Stimulated activated CD4-positive, alpha-beta T cell treated with anti-CD3 and anti-CD28 coated beads, Interleukin-4, amount 100 ng/mL, for 4 hours (primary cell): Measurements from ENCODE around the gene ACOT9.
"Not testable (repeated sequence)": the region's sequence is repeated elsewhere in the genome, so short reads cannot be mapped to it uniquely, and the experiment has no call there.

Experiments
- DNase-seq, 2 experiments: peaks; one replicate each; pipeline ENCODE4 v3.0.0-alpha.2; 2020

The ACOT9 gene

DNA sequence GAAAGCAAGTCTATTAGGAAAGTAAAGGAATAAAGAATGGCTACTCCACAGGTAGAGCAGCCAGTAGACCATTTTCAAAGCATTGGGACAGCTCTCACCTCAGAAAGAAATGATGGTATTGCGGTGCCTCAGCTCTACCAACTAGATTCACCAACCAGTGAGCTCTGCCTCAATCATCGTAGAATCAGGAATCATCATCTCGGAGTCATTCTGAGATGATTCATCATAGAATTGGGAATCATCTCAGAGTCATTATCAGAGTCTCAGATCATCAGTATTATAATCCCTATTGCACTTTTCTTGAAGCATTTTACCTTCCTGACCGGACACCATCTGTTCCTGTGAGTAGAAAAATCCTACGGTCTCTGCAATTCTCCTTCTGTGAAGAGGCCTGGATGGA lies 22.4 kb upstream of the ACOT9 start:
- no peak for DNase-seq

DNA sequence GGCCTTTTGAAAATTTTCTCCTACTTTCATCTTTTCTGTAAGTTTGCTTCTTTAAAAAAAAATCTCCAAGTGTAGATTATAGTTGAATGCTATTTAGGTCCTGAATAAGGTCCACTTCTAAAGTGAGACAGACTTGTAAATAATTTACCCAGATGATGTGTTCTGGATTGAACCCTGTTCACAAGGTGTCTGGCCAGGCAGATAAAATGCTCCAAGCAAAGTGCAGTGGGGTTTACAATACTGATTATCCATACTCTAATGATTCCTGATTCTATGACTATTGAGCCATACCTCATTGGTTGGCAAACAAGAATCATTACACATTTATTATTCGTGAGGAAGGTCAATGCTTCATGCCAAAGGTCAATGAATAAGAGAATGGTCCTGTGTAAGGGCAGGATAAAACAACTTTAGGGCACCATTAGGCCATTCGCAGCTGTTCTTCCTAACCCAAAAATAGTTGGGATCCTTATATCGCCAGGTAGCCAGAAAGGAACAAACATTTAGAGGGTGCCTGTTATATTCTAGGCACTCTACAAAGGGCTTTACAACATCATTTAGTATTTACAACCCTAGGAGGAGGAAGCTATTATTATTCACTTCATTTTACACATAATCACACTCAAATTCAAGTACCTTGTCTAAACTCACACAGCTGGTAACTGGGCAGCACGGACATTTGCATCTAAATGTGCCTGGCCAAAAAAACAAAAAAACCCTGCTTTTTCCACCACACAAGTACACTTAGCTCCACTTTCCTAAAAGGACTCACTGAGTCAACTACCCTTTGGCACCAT lies 21.3 kb upstream of the ACOT9 start:
- DNase-seq, result no peak

DNA sequence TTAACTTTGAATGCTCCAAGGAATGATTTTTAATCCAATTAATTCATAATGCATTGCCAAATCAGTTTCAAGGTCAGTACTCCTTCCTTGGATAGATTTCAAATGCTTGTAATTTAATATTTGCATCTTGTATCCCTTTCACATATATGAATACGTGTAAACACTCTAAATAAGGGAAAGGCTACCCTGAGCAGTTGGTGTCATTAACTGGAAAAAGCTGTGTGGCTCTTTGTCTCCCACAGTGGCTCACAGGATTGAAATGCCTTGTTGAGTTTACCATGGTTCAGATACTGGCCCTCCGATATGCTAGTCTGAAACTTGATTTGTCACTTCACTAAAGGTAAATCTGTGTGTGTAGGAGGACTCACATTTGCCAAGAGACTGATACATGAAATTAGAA lies 16.7 kb upstream of the ACOT9 start:
- no peak for DNase-seq

DNA sequence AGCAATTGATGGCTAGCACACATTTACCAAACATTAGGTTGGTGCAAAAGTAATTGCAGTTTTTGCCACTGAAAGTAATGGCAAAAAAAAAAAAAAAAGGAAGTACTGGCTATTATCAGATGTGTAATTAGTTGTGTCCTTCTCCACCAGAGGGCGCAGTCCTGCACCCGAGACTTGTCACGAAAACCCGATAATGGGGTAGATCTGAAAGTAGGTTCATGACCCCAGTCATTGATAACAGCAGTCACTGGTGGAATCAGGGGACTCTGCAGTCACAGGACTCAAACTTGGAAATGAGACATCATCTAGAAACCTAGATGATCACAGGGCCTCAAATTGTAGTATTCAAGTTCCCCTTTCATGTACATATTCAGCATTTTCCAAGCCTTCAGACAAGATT lies 13.1 kb upstream of the ACOT9 start:
- peak; percentile 21 to 66 for DNase-seq

DNA sequence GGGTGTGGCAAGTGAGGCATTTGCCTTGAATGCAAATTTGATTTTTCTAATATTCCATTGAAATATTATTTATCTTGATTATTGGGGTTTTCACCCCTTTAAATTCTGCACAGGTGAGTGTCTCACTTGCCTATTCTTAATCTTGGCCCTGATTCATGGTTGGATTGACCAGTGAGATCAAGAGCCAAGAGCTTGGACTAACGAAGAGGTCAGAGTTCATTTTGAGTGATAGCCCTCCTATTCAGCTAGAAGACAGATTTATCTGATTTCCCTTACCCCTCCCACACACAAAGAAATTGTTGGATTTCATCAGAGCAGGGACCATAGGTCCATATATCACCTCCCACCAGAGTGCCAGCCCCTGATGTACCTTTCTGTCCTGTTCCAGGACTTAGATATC lies 11.6 kb upstream of the ACOT9 start:
- DNase-seq, result no peak

DNA sequence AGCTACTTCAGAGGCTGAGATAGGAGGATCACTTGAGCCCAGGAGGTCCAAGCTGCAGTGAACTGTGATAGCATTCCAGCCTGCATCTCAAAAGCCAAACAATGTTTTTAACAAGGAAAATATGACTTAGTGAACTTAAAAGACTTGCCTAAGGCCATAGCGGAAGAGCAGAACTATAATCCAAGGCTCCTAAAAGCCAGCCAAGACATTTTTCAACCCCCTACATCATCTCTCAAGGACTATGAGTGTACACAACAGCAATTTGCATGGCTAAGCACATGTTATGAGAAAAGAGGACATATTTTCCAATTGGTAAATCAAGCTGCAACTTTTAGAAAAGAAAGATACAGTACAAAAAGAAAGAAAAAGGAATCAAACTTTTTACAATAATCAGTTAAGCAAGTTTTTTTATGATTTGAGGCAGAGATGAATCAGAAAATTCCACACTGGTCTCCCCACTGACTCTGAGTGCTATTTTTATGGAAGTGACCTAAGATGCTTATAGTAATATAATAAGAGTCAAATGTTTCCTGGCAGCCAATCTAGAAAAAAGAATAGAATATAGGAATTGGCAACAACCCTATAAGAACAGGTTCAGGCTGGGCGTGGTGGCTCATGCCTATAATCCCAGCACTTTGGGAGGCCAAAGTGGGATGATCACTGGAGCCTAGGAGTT lies 9.8 kb upstream of the ACOT9 start:
- DNase-seq, result no peak

DNA sequence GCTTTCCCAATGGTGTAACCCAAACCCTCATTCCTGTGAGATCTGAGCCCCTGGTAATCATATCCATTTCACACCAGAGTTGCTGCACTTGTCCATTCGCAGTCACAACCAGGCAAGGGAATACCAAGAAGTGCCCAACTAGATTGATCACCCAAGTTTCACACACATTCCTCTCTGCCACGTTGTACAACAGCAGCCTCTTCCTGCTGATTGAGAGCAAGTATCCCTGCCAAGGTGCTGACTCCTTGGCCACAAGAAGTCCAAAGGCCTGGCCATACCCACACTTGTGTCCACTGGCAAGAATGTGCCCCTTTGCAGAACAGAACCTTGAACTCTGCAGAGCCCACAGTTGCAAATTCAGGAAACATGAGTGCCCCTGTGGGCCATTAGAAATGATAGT lies 6.5 kb upstream of the ACOT9 start:
- no peak for DNase-seq

DNA sequence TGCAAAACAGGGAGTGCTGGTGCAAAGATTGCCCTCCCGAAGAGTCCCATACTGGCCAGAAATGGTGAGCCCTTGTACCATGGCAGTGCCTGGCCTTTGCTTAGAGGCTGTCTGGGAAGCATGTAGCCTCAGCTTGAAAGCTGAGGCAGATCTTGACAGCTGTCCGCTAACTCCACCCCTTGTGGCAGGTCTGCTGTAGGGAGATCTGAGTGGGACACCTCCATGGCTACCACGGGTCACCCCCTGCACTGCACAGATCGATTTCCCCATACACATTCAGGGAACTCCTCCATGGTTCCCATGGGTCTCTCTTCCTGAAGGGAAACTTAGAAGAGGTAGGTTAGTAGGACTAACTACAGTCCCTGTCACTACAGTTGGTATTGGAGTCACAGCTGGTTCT lies 6.1 kb upstream of the ACOT9 start:
- DNase-seq, result no peak

DNA sequence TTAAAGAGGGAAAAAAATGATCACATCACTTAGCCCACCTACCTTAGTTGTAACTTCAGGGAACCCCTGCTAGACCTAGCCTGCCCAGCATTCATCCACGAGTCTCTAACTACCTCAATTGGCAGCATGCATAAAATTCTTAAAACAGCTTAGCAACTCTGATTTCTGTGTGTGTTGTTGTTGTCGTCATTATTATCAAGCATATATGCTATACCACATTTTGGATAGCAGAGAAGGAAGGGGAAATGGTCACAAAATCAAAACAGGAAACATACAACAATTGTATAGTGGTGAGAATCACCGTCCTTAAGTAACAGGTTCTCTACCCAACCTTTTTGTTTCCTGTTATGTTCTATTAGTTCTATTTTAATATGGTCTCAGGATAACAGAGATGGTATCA lies 2.7 kb upstream of the ACOT9 start:
- no peak for DNase-seq

DNA sequence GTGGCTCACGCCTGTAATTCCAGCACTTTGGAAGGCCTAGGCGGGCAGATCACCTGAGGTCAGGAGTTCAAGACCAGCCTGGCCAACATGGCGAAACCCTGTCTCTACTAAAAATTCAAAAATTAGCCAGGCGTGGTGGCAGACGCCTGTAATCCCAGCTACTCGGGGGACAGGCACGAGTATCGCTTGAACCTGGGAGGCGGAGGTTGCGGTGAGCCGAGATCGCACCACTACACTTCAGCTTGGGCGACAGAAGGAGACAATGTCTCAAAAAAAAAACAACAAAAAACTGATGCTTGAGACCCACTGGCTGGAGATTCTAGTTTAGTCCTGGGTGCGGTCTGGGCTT lies 521 bp upstream of the ACOT9 start:
- DNase-seq, result not testable (repeated sequence)

DNA sequence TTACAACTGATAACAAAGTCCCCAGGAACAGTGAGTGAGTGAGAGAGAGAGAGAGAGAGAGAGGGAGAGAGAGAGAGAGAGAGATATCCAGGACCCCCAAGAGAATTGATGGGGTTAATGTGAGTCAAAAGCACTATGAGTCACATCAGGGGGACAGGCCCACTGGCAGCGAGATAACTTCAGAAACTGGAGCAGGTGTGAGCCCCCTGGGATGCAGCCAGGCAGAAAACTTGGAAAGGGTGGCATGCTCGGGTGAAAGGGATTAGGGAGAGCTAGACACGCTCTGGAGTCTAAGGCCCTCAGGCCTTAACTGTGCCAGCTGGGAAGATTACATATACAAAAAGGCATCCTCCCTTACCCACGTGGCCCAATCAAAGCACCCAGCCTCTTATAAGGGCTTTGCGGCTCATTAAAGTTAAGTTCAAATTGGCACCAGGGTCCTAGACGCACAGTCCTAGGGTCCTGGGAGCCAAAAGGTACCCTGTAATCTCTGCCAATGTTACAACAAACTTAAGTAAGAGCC lies 841 bp downstream of the ACOT9 start:
- no peak for DNase-seq

DNA sequence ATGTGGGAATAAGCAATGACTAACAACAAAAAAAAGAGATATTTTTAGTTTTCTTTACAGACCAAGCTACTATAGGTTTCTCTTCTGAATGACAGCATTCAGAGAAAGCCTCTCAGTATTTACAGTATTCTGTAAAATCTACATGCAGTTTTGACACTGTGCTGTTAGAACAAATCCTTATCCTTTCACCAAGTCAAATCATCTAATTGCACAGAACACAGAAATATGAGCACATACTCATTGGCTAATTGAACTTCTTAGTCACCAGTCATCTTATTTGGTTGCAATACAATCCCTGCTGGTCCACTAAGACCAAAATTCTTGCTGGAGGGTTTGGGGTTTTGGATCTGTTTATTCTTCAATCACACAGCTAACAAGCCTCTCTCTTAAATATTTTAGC lies 5.7 kb downstream of the ACOT9 start:
- no peak for DNase-seq

DNA sequence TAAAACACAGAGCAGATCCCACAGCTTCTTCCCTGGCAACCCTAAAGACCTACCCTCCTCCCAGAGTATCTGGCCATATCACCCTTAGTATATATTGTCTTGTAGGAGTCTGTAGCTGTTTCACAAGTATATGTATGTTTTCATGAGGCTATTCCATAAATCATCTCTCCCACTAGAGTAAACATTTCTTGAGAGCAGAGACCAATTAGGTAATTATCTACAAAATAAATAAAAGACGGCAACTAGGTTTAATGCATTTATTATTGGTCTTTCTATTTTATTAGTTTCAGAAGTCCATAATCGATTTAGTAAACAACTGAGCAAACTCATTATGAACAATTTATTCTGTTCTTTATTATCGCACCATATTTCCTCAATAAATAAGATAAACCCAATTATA lies 7.0 kb downstream of the ACOT9 start:
- no peak for DNase-seq

DNA sequence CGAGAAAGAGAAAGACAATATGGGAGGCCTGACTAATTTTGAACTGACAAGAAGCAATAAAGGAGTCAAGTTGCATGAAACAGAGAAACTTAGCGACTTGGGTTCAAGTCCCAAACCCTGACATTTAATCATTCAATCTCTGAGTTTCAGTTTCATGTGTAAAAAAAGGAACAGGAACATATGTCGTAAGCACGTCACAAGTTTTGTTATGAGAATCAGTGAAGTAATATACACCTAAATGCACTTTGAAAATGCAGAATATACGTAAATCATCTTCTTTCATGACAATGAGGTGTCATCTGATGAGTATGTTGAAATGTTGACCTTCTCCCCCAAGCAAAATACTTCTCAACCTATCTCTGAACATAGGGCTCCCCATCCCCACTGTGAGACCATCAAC lies 10.4 kb downstream of the ACOT9 start:
- DNase-seq, result no peak

DNA sequence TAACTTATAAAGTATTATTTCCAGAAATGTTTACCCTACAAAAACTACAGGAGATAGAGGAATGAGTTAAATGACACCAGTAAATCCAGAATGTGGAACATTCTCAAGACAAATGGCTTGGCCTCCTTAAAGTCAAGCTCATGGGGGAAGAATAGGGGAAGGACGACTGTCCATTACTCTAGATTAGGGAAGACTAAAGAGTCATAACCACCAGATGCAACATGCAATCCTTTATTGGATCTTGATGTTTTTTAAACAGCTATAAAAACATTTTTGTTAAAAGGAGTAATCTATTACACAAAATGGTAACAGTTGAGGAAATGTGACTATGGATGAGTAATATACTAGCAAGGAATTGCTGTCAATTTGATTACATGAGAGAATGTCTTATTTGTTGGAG lies 11.1 kb downstream of the ACOT9 start:
- DNase-seq, result no peak

DNA sequence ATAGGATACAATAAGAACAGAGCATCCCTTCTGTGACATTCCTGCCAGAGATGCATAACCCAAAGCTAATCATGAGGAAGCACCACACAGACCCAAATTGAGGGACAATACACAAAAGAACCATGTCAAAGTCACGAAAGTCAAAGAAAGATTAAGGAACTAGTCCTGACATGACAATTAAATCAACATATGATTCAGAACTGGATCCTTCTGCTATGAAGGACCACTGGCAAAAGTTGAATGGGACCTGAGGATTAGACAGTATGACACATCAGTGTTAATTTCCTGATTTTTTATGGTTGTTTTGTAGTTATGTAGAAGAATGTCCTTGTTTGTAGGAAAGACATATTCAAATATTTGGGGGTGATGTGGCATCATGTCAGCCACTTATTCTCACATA lies 13.9 kb downstream of the ACOT9 start:
- no peak for DNase-seq

DNA sequence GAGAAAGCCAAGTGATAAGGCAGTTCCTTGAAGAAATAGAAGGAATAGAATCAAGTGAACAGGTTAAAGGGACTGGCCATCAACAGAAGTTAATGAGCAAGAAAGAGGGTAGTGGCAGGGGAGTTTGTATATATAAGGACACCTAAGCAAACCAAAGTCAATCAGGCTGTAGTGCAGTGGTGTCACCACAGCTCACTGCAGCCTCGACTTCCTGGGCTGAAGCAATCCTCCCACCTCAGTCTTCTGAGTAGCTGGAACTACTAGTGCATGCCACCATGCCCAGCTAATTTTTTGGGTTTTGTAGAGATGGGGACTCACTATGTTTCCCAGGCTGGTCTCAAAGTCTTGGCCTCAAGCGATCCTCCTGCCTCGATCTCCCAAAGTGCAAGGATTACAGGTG lies 15.9 kb downstream of the ACOT9 start:
- no peak for DNase-seq

DNA sequence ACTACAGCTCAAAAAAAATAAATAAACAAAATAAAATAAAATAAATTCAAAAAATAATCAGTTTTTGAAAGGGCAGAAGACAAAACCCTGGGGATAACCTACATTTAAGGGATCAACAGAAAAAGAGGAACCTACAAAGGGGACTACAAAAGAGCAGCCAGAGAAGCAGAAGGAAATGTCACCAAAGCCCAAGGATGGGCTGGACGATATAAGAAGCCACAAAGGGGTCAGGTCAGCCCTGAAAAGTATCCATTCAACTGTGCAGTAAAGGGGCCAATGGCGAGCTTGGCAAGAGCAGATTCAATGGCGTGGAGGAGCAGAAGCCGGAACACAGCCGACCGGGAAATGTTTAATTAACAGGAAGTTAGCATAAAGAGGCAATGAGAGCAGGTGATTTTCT lies 16.9 kb downstream of the ACOT9 start:
- DNase-seq, result no peak

DNA sequence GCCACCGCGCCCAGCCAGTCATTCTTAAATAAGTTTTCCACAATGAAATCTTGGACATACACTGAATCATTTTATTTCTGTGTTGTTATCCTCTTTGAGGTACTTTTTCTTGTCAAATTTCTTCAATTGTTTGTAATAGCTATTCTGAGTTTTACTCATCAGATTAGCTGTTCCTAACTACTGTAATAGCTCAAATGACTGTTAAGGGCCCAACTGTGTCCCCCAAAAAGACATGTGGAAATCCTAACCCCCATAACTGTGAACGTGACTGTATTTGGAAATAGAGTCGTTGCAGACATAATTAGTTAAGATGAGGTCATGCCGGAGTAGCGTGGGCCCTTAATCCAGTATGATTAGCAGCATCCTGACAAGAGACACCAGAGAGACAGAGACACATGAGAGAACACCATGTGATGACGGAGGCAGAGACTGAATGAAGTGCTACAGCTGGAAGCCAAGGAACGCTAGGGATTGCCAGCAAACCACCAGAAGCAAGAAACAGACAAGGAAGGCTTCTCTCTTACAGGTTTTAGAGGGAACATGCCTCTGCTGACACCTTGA lies 22.9 kb downstream of the ACOT9 start:
- DNase-seq, result no peak

DNA sequence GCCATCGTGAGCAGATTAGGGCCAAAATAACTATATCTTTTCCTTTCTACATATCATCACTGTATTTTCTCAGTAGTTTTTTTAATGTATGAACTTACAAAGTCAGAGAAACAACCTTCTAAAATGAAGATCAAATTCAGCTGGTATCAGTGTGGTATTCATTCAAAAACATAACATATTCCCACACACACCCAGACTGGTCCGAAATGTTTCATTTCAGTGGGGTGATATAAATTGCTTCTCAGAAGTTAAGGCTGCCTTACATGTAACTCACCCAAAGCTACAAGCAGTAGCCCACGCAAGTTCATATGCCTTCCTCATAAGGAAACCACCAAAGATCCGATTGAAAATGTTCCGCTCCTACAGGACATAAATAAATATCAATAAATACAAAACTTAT lies 37.8 kb downstream of the ACOT9 start:
- DNase-seq, result no peak

DNA sequence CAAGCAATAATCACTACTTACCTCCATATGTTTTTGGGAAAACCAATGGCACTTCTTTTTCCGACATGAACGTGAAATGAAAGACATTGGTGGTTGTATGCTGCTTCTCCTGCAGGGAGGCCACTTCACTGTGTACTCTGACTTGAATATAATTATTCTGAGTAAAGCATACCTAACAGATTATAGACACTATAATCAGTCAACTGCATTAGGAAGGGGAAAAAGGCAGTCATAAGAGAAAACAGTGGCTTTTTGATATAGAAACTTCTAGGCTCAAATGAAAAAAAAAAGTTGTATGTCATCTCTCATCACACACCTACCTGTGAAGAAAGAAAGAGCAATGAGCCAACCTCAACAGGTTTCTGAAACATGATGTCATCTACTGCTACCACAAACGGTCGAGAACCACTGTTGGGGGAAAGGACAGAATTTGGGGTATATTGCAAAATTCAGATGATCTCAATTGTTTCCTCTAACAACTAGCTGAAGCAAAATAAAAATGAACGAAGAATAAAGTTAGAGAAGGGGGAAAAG lies 38.3 kb downstream of the ACOT9 start:
- no peak for DNase-seq

DNA sequence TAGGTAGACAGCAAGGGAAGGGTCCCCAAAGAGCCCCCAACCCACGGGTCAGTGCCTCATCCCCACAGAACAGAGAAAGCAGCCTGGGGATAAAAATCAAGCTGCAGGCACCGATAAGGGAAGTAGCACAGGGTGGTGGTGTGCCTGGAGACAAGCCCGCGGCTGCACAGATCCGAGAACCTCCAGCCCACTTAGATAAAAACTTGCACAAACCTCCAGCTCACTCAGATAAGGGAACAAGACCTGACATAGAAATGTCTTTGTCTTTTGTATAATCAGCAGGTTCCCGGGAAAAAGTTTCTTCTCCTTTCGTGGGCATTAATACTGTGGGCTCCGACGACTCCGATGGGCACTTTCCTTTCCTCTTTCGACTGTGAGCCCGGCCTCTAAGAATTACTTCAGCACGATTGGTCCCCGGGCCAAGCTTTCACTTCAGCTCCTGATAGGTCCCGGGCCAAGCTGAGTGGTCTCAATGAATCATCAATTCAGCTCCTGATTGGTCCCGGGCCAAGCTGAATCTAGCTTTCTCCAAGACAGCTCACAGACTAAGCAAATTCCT lies 43.4 kb downstream of the ACOT9 start:
- DNase-seq, result peak in 1 of 2 experiments; percentile 0

DNA sequence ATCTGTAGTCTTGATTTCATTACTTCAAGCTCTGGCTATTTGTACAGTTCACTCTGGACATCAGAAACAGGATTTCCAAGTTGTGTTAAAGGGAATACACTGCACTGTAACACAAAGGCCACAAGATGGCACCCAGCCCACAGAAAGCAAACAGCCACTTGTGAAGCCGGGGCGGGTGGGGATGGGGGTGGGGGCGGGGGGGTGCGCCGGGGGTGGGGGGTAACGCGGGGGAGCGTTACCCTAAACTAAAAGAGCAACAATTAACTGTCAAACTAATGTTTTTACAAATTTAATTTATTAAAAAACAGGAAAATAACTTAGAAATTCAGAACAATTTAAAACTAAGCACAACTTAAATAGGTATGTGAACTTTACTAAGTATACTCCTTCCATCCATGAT lies 48.5 kb downstream of the ACOT9 start:
- DNase-seq, result peak; percentile 13 to 25

DNA sequence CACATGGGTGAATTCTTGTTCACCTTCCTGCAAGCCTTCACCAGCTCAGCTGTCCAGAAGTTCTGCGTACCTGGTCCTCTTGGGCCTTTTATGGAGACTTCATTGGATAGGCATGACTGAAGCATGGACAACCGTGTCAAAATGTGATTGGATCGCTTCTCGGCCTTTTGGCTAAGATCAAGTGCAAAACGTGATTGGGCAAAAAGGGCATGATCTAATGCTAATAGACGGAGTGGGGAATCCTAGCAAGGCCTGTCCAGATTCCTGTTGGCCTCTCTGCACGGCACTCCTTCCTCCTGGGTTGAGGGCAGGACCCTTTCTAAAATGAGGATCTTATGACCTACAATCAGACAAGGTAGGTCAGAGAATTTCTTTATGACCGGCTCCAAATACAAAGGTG lies 50.9 kb downstream of the ACOT9 start:
- no peak for DNase-seq
